Epidermal melanocyte (primary cell): ENCODE data around the gene ROR1.

Experiments
- DNase-seq: peaks from one replicate; pipeline ENCODE4 v3.0.0; 2011; ENCODE audit warnings: low spot score; ENCODE audit not compliant: insufficient read length

ROR1 gene

DNA sequence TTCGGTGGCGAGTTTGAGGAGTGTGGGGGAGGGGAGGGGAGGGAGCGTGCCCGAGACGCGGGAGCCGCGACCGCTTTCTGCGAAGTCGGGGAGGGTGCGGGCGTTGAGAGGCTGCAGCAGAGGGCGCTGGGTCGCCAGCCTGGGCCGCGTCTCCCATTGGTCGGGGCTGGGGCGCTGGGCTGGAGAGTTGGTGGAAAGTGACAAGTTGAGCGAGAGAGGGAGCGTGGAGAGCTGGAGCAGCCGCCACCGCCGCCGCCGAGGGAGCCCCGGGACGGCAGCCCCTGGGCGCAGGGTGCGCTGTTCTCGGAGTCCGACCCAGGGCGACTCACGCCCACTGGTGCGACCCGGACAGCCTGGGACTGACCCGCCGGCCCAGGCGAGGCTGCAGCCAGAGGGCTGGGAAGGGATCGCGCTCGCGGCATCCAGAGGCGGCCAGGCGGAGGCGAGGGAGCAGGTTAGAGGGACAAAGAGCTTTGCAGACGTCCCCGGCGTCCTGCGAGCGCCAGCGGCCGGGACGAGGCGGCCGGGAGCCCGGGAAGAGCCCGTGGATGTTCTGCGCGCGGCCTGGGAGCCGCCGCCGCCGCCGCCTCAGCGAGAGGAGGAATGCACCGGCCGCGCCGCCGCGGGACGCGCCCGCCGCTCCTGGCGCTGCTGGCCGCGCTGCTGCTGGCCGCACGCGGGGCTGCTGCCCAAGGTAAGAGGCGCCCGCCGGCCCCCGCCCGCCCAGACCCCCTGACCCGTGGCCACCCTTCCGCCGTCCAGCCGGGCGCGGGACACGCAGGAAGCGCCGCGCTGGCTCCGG, at the start of gene ROR1:
ROR1 (plus strand) TSS at position 203 of the 802 bp plus-strand sequence.
- DNase-seq = peak; percentile 66

DNA sequence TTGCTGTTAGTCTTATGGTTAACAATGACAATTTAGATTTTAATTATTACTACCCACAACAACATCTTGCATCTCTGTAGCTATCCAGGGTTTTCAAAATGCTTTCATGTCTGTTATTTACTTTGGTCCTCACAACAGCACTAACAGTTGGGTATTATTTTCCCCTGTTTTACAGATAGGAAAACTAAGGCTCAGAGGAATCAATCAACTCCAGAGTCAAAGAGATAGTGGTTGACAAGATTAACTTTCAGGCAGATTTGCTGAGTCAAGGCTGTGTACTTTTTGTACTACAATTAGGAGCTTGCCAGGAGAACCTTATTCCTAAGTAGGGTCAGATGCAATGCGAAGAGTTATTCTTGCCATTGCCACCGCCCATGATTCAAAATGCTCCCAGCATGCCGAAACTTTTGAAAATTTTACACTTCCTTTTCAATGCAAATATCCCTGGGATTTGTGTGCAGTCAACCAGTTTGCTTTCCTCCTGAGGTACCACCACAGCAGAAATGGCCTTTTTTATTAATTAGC, 49.4 kb upstream of the ROR1 start:
- DNase-seq = no peak

DNA sequence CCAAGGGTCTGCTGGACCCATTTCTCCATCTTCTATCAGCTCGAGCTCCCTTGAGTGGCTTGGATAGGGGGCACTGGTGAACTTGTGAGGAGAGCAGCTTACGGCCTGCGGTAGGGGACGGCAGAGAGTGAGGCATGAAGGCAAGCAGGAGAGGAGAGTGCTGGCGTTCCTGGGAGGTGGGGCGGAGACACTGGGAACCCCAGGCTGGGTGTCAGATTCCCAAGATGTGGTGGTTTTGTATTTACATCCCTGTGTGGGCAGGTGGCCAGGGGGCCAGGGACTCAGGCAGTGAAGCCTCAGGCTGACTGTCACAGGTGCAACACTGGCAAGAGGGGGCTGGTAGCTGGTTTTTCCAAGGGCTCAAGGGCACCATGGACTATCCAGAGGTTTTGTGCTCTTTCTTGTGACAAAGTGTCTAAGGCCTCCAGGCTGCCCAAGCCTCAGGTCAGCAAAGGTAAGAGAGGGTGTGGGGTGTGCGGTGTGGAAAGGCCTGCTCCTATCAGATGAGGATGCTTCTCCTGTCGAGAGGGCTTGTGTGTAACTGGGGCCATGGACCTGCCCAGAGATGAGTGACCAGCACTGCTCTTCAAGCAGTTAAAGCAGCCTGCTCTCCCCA, 45.1 kb upstream of the ROR1 start:
- no peak for DNase-seq

DNA sequence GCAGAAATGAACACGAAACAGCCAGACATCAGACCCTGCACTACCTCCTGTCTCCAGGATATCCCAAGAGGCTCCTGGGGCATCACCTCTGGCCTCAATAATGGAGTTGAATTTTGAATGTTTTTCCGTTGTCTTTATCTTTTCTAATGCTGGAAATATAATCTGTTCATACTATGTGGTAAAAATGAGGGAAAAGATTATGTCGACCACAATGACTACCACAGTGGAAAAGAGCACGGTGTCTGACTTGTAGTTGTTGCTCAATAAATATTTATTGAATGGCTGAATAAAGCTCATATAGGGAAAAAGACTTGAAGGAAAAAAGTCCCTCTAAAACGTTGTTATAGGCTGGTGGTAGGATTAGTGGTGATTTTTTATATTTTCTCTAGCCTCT, 44.6 kb upstream of the ROR1 start:
- no peak for DNase-seq

DNA sequence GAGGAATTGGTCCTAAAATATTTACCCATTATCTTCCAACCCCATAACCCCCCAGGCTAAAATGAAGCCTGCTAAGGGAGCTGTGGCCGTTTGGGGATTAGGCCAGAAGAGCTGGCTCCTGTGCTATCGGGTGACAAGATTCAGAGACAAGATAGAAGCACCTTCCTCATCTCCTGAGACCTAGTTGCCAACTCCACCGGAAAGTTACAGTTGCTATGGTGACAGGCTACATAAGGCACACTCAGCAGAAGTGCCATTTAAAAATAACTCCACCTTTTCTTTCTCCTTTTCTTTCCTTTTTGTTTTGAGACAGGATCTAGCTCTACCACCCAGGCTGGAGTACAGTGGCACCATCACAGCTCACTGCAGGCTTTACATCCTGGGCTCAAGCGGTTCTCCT, 43.6 kb upstream of the ROR1 start:
- DNase-seq = no peak

DNA sequence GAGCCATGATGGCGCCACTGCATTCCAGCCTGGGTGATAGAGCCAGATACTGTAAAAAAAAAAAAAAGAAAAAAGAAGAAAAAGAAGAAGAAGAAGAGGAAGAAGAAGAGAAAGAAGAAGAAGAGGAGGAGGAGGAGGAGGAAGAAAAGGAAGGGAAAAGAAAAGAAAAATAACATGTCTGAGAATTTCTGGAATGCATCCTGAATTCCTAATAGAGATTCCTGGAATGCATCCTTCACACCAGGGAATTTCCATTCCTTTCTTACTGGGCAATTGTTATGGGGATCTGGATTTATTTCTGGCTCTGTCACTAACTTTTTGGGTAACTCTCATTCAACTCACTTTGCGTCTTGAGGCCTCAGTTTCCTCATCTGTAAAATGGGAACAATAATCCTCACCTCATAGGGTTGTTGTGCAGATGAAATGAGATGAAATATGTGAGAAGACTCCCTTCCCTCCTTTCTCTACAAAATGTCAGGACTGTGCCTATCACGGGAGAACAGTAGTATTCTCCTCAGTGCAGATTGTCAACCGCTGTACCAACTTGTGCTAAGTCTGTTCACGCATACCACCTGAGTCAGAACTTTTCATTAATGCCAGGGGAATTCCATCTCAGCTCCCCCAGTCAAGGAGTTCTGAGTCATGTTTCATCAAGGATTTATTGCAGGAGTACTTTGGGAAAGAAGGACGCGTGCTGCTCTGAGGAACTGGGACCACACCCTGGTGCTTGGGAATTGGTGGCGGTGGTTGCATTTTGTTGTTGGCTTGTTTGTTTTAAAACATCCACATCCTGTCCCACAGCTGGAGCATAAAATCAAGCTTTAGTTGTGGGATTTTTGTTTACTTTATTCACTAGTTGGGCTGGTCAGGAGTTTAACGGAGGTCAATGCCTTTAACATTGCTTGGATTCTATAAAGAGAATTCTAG, 42.4 kb upstream of the ROR1 start:
- no peak for DNase-seq

DNA sequence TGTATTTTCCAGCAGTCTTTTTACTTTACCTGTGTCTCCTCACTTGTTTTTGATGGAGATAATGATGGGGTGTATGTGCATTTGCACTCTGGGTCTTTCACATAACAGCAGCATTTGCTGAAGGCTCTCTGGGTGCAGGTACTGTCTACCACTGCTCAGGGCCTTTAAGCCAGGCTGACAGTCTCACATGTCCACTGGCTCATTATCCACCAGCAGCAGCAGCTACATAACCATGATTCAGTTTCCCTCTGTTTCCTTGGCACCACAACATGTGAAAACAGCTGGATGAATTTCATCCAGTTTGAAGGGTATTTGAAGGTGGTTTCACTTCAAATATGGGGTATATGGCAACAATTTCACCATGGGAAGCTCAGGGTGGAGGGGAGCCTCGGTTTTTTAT, 41.2 kb upstream of the ROR1 start:
- no peak for DNase-seq

DNA sequence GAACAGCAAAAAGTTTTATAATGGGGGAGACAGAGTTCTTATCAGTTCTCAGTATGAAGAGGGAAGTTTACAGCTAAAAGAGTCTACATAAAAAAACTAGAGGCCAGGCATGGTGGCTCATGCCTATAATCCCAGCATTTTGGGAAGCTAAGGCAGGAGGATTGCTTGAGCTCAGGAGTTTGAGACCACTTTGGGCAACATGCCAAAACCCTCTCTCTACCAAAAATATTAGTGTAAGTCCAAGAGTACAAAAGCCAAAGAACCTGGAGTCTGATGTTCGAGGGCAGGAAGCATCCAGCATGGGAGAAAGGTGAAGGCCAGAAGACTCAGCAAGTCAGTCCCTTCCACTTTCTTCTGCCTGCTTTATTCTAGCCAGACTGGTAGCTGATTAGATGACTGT, 35.0 kb upstream of the ROR1 start:
- no peak for DNase-seq

DNA sequence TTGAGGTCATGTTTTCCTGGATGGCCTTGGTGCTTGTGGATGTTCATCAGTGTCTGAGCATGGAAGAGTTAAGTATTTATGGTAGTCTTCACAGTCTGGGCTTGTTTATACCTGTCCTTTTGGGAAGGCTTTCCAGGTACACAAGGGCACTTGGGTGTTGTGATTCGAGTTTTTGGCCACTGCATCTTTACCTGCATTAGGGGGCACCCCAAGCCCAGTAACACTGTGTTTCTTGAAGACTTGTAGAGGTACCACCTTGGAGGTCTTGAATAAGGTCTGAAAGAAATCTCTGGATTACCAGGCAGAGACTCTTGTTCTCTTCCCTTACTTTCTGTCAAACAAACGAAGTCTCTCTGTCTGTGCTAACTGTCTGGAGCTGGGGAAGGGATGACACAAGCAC, 34.4 kb upstream of the ROR1 start:
- DNase-seq = no peak

DNA sequence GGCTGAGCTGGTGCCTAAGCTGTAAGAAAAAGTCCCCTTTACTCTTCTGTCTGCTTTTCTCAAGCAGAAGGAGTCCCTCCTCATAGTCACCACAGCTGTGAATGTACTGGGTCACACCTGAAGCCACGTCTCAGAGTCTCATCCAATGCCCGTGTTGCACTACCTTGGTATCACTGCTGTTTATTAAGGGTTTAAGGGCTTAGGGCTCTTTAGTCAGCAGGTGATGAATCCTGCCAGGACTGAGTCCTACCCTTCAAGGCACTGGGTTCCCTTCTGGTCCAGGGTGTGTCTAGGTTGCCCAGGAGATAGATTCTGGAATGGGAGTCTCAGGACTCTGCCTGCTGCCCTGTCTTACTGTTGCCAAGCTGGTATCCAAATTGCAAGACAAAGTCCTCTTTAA, 33.4 kb upstream of the ROR1 start:
- DNase-seq = no peak

DNA sequence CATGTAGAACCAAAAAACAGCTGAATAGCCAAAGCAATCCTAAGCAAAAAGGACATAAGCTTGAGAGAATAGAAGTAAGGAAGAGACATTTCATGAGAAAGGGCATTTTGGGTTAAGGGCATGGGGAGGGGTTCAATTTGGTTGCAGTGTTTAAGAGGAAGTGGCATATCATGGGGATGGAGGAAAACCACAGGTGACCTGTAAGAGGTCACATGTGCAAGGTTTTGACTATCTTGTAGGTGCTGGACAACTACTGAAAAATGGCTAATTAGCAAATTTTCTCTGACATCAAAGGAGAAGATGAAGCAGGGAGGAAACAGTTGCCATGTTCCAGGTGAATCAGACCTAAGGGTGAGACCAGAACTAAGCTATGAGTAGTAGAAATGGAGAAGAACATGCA, 31.3 kb upstream of the ROR1 start:
- no peak for DNase-seq

DNA sequence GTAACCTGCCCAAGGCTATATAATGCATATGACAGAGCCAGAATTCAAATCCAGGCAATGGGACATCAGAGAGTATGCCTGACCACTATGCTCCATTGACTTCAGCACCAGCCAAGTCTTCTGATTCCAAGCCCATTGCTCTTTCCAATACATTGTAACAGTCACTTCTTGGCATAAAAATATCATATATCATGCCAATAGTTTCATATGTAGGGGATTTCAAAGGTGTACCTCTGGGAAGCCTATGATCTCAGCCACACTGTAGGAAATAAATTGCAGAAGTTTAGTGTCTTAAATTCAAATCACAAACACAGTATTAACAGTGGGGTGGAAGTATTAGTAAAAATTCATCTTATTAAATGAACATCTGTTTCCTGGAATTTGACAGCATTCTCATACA, 30.0 kb upstream of the ROR1 start:
- no peak for DNase-seq

DNA sequence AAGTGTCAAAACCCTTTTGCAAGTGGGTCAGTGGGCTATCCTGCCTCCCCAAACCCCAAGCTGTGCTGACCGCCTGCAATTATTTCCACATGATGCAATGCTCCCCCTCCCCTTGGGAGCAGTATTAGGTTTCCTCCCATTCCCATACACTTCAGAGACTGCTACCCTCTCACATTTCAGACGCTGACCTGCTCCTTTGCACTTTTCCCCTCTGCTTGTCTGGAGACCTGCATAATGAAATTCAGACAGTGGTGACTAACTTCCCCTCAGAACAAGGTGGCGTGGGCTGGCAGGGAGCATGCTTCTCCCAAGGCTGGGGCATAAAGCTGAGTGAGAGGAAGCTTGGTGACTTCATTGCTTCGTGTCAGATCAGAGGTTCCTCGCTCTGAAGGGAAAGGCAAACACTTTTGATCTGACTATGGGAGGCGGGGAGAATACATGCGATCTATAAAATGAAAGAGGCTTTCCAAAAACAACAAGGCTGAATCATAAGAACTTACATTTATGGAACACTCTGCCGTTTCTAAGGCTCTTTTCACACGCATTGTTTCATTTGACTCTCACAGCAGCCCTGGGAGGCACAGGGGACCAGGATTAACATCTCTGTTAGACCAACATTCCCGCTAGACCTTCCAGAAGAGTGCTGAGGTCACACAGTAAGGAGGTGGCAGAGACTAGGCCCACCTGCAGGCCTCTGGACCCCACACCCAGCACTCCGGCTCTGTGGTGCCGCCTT, 27.5 kb upstream of the ROR1 start:
- DNase-seq = no peak

DNA sequence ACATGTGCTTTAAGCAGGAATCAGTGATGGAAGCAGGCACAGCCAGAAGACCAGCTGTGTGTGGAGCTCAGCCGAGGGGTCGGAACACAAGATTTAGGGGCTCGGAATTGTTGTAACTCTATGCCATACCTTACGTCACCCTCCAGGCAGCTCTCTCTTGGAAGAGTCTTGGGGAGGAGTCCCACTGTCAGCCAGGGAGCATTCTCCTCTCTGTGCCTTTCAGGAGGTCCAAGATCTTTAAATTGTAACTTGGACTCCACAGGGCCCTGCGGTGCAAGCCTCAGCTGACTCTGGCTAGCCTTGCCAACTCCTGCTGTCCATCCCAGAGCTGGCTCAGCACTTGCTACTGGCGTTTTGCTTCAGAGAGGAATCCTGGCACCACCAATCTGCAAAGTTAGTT, 26.4 kb upstream of the ROR1 start:
- no peak for DNase-seq

DNA sequence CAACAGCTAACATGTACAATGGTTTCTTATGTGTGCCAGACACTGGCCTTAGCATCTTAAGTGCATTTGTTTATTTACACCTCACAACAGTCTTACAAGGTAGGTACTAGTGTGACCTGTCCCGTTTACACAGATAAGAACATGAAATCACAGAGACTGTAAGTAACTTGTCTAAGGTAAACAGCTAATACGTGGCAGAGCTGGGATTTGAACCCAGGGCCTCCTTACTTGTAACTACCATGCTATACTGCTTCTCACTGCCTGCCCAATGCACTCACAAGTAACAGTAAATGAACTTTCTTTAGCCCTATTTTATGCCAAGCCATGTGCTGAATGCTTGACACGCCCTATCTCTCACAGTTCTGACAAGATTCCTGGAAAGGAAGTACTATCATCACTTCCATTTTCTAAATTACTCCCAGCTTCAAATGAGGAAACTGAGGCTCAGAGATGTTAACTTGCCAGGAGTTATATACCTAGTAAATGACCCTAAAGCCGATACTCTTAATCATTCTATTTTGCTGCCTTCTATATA, 25.7 kb upstream of the ROR1 start:
- no peak for DNase-seq

DNA sequence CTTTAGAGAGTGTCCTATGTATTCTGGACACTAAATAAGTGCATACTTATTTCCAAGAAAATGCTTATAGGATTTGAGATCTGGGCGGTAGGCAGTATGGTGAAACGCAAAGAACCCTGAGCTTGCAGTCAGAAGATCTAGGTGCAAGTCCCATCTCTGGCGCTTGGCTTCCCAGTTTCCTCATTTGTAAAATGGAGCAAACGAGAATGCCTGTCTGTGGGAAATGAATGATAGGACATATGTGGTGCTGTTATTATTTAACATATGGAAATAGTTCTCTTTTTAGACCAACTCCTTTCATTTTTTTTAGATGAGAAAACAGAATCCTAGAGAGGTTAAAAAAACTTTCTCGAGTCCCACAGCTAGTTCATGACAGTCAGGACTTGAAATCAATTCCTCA, 25.2 kb upstream of the ROR1 start:
- DNase-seq = no peak

DNA sequence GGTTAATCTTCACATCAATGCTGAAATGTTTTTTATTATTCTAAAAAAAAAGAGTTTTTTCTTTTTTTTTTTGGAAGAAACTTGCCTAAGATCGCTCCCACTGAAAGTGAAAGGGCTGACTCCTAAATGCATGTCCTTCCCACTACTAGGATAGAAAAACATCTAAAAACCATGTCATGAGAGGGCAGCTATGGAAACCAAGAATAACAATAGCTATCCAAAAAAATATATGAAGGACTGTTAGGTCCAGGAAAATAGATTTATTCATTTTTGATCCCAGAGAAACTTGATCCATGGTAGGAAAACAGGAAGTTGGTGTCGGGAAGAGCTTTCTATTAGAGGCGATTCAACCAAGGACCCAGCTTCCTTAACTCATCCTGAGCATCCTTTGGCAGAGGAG, 23.1 kb upstream of the ROR1 start:
- no peak for DNase-seq

DNA sequence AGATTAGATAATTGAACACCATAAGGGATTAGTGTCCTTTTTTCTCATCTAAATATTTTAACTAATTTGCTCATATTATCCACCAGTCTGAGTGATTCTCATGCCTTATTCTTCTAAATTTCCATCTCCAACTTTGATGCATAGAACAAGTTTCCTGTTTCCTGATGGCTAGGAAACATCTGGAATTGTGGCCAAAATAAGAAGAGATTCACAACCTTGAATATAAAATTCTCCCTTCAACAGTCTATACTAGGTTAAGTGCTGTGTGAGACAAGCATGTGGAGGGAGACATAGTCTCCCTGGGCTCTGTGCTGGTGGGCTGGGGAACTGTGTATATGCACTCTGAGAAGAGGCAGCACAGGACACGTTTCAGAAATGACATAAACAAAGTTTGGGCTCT, 21.6 kb upstream of the ROR1 start:
- no peak for DNase-seq

DNA sequence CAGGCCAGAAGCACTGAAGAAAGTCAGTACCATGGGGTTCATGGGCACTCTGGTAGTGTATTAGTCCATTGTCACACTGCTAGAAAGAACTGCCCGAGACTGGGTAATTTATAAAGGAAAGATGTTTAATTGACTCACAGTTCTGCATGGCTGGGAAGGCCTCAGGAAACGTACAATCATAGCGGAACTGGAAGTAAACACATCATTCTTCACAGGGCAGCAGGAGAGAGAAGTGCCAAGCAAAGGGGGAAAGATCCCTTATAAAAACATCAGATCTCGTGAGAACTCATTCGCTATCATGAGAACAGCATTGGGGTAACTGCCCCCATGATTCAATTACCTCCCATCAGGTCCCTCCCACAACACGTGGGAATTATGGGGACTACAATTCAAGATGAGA, 20.2 kb upstream of the ROR1 start:
- DNase-seq = no peak

DNA sequence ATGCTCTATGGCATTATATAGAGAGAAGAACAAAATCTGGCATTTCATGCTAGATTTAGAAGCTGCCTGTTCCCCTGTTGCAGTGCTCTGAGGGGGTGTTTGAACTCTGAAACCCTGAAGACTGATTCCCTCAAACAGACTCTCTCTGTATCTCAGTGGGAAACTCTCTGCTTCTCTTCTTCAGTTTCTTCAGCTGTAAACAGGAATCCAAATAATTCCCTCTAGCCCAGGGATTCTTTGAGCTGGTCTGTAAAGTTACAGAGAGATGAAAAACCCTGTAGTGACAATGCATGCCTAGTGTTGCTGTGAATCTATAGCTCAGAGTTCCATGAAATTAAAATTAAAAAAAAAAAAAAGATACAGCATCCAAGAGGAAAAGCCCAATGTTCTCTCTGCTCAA, 17.0 kb upstream of the ROR1 start:
- no peak for DNase-seq

DNA sequence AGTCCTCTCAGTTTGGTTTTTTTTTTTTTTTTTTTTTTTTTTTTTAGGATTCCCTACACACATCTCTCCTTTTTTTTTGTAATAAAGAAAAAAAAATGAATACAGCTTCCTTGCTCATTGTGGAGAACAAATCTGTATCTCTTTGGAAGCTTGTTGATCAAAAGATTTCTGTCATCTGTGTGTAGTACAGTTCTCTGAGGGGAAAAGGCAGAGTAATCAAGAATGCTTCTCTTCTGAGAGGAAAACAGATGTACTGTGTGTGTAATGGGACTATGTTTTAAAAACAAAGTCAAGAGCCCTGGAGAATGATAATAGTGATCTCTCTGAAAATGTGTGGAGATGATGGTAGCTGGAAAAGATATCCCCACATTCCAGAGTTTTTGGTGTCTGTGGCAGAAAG, 16.5 kb upstream of the ROR1 start:
- DNase-seq = no peak
